Smooth muscle cell (in vitro differentiated cells): Measurements from ENCODE around the gene POC1A. TPM values are rescaled to one million over a fixed set of nuclear protein-coding genes. Genes with fewer than 3 reads are reported as not detected.

Source experiments
- DNase-seq: peaks from one replicate; lab custom pipeline; 2025; ENCODE audit not compliant: unreplicated experiment; lab: John Stamatoyannopoulos, UW
- H2AFZ ChIP-seq: fragments of 200-600 bp; sonication (generic); 2 replicates; pipeline ENCODE4 v1.6.0; 2016; ENCODE audit warnings: antibody characterized with exemption, low read depth, mild to moderate bottlenecking
- H3F3A ChIP-seq: fragments of 200-600 bp; sonication (generic); 2 replicates; pipeline ENCODE4 v1.6.0; 2017; ENCODE audit warnings: antibody characterized with exemption, low read depth
- H3K27ac ChIP-seq: fragments of 200-600 bp; sonication (generic); 2 replicates; pipeline ENCODE4 v1.5.1; 2016; ENCODE audit warnings: low read depth, mild to moderate bottlenecking
- H3K27me3 ChIP-seq: fragments of 200-600 bp; sonication (generic); 2 replicates; pipeline ENCODE4 v1.6.1; 2016; ENCODE audit warnings: low read depth, mild to moderate bottlenecking
- H3K36me3 ChIP-seq: fragments of 200-600 bp; sonication (generic); 2 replicates; pipeline ENCODE4 v1.5.1; 2016; ENCODE audit warnings: low read depth
- H3K4me1 ChIP-seq: fragments of 200-600 bp; sonication (generic); 2 replicates; pipeline ENCODE4 v1.5.1; 2016; ENCODE audit warnings: low read depth
- H3K4me2 ChIP-seq: fragments of 200-600 bp; sonication (generic); 2 replicates; pipeline ENCODE4 v1.6.0; 2016; ENCODE audit warnings: mild to moderate bottlenecking
- H3K4me3 ChIP-seq: fragments of 200-600 bp; sonication (generic); 2 replicates; pipeline ENCODE4 v1.5.1; 2016; ENCODE audit warnings: mild to moderate bottlenecking
- H3K79me2 ChIP-seq: fragments of 200-600 bp; sonication (generic); 2 replicates; pipeline ENCODE4 v1.6.0; 2016; ENCODE audit warnings: low read depth, mild to moderate bottlenecking
- H3K9ac ChIP-seq: fragments of 200-600 bp; sonication (generic); 2 replicates; pipeline ENCODE4 v1.6.0; 2016; ENCODE audit warnings: low read depth
- H3K9me3 ChIP-seq: fragments of 200-600 bp; sonication (generic); replicated peaks from 2 replicates; pipeline ENCODE4 v1.5.1; 2016; ENCODE audit warnings: low read depth
- H4K20me1 ChIP-seq: fragments of 200-600 bp; sonication (generic); 2 replicates; pipeline ENCODE4 v1.6.0; 2016; ENCODE audit warnings: low read depth
- WGBS: methylation state at CpG from one replicate; pipeline ENCODE4 v1.1.7; 2016; ENCODE audit warnings: low lambda C conversion rate; 5-methylcytosine and 5-hydroxymethylcytosine counted together
- polyA plus RNA-seq: library from polyadenylated mRNA; unstranded; fragments of >200 nt; fragmentation: Nextera tagmentation; extraction: Ambion mirVana; gene quantifications from 2 replicates; pipeline ENCODE4 v1.2.1, GENCODE V29; 2016
- total RNA-seq: library from RNA; depleted of rRNA; stranded (reverse); fragments of >200 nt; gene quantifications from 2 replicates; pipeline ENCODE4 v1.2.3, GENCODE V29; 2014
- TF ChIP-seq, protein P1 (sequence below): fragments of 200-600 bp; sonication (generic); IDR thresholded peaks from 2 replicates; pipeline ENCODE4 v1.5.1; 2017; ENCODE audit warnings: borderline replicate concordance, mild to moderate bottlenecking, antibody characterized with exemption; ENCODE audit not compliant: insufficient read depth, poor library complexity, severe bottlenecking

The POC1A gene
- total and polyA plus RNA-seq, 2 experiments from 2014 or later, result 1.8 to 7.9 TPM

DNA sequence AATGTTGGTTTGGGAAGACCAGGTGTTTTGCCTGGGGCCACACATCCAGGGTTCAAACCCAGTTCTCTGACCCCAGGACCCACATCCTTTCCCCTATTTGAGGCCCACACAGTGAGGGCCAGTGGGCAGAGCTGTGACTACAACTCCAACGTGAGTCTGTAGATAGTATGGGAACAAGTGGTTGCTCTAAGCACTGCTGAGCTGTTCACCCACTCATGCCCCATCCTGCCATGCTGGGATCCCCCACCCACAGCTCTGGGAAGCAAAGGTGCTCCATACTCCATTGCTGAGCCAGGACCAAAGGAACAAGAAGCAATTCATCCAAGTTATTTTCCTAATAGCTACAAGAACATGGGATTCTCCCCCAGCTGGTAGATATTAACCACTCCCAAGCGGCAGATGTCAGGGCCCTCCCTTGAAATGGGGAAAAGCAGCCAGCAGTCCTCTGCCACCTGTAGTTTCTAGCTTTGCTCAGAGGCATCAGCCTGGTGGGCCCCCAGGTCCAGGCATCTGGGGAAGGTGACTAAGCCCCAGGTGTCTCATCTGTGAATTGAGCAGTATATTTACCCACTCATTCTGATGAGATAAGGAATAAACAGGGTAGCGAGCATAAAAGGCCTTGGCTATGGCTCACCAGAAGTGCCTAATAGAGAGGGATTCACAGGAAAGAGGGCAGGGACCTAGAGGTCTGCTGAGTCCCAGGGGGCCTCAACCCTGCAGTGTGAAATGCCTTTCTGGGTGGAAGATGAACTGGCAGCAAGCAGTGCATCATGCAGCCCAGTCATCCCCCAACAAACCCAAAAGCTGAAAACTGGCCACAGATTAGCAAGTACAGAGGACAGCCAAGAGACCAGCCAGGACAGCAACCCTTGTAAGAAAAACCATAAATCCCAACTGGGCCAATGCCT is 33.4 kb downstream of the POC1A start:
- Histone ChIP-seq H3K4me1 (no peaks in the 10 kb centered on the region), H3K27ac (no peak overlapping the region), H2AFZ (no peak overlapping the region), H3K4me3 (no peak overlapping the region), H3K79me2 (no peaks in the 10 kb centered on the region), H3K9ac (no peak overlapping the region), H3K27me3 (no peaks in the 10 kb centered on the region), H3F3A (no peaks in the 10 kb centered on the region), H4K20me1 (no peaks in the 10 kb centered on the region), H3K4me2 (no peak overlapping the region), H3K9me3 (no peaks in the 10 kb centered on the region), H3K36me3 (no peaks in the 10 kb centered on the region)
- WGBS, result 77% methylated on average over 3 of the region's 3 CpGs
- TF ChIP-seq, protein P1, sequence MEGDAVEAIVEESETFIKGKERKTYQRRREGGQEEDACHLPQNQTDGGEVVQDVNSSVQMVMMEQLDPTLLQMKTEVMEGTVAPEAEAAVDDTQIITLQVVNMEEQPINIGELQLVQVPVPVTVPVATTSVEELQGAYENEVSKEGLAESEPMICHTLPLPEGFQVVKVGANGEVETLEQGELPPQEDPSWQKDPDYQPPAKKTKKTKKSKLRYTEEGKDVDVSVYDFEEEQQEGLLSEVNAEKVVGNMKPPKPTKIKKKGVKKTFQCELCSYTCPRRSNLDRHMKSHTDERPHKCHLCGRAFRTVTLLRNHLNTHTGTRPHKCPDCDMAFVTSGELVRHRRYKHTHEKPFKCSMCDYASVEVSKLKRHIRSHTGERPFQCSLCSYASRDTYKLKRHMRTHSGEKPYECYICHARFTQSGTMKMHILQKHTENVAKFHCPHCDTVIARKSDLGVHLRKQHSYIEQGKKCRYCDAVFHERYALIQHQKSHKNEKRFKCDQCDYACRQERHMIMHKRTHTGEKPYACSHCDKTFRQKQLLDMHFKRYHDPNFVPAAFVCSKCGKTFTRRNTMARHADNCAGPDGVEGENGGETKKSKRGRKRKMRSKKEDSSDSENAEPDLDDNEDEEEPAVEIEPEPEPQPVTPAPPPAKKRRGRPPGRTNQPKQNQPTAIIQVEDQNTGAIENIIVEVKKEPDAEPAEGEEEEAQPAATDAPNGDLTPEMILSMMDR, result no peak
- no peak for DNase-seq

DNA sequence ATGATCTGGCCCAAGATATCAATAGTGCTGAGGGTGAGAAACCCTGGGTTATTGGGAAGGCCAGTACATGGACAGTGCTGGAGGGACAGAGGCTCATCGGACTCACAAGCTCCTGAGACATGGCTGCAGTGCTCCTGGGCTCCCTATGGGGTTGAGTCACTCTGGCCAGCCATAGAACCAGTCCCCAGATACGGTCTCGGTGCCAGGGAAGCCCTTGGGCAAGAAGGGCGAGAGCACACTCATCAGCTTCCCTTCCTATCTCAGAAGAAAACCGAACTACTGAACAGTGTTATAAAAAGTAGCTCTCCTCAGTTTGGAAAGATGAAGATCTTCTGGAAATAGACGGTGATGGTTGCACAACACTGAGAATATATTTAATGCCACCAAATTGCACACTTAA is 34.4 kb downstream of the POC1A start:
- 97% methylated on average over 6 of the region's 6 CpGs for WGBS
- no peak for DNase-seq
- no peak overlapping the region for H3K9ac ChIP-seq

DNA sequence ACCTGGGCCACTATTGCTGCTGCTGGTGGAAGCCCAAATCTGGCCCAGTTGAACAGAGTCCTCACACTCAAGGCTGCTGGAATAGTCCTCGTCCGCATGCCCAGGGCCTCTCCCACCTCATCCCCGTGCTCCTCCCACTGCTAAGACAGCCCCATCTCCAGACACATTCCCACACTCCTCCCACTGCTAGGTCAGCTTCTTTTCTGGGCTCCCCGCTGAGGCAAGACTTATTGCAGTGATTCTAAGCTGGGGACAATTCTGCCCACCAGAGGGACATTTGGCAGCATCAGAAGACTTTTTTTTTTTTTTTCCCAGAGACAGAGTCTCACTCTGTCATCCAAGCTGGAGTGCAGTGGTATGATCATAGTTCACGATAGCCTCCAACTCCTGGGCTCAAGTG is 35.1 kb downstream of the POC1A start:
- Histone ChIP-seq H3K4me1 (no peaks in the 10 kb centered on the region), H3K9ac (no peak overlapping the region), H3K9me3 (no peaks in the 10 kb centered on the region), H3F3A (no peaks in the 10 kb centered on the region), H3K79me2 (no peaks in the 10 kb centered on the region), H4K20me1 (no peaks in the 10 kb centered on the region), H2AFZ (no peak overlapping the region), H3K27me3 (no peaks in the 10 kb centered on the region), H3K27ac (no peak overlapping the region), H3K4me3 (no peak overlapping the region), H3K4me2 (no peak overlapping the region), H3K36me3 (no peaks in the 10 kb centered on the region)
- WGBS, result 67% methylated on average over 5 of the region's 5 CpGs
- TF ChIP-seq, protein P1, result no peak
- no peak for DNase-seq

More for the DNA sequence above, 34.4 kb downstream of the POC1A start:
- Histone ChIP-seq H3K36me3 (no peaks in the 10 kb centered on the region), H2AFZ (no peak overlapping the region), H3K27me3 (no peaks in the 10 kb centered on the region), H3K79me2 (no peaks in the 10 kb centered on the region), H3K9me3 (no peaks in the 10 kb centered on the region), H4K20me1 (no peaks in the 10 kb centered on the region), H3K4me3 (no peak overlapping the region), H3K27ac (no peak overlapping the region), H3F3A (no peaks in the 10 kb centered on the region), H3K4me1 (no peaks in the 10 kb centered on the region), H3K4me2 (no peak overlapping the region)
- TF ChIP-seq, protein P1, result no peak
